Peyer's patch (tissue), 4 donors: Measurements from ENCODE around the gene APOL1.

Experiments
- POLR2A ChIP-seq, 2 donors: fragments of 450-650 bp; IDR thresholded peaks; one replicate each; pipeline ENCODE4 v1.5.1; 2017; ENCODE audit warnings: antibody characterized with exemption in 2 of 2, mild to moderate bottlenecking in 2 of 2, moderate library complexity in 2 of 2
- TF ChIP-seq, protein P1 (sequence below), 6 experiments: fragments of 450-650 bp in 4 of 6; fragments of 200-600 bp in 2 of 6; sonication (generic) in 1 of 6; IDR thresholded peaks; one replicate each; pipeline ENCODE4 v1.5.1; 2017 to 2019; ENCODE audit warnings: antibody characterized with exemption in 6 of 6, mild to moderate bottlenecking in 3 of 6, moderate library complexity in 1 of 6

DNA sequence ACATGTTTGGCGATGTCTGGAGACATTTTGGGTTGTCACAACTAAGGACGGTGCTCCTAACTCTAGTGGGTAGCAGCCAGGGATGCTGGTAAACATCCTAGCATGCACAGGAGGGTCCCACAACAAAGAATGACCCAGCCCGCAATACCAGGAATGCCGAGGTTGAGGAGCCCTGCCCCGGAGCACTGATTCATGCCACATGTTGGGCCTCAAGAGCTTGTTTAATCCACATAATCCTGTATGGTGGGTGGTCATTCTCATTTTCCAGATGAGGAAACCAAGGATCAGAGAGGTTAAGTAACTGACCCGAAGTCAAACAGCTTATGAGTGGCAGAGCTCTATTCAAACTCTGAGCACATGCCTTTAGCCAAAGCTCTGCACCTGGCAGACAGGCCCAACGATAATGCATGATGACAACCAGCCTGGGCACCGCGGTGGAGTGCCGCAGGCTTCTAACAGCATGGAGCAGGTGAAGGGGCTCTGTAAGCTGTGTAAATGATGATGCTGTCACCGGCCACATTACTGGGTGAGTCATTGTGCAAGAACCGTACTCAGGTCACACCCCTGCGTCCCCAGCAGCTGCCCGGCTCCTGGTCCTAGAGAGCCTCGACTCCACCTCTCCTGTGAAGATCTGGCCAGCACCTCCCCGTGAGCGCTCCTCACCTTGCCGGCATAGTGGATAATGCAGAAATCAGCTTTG, 58.6 kb downstream of the APOL1 start:
- TF ChIP-seq, protein P1, sequence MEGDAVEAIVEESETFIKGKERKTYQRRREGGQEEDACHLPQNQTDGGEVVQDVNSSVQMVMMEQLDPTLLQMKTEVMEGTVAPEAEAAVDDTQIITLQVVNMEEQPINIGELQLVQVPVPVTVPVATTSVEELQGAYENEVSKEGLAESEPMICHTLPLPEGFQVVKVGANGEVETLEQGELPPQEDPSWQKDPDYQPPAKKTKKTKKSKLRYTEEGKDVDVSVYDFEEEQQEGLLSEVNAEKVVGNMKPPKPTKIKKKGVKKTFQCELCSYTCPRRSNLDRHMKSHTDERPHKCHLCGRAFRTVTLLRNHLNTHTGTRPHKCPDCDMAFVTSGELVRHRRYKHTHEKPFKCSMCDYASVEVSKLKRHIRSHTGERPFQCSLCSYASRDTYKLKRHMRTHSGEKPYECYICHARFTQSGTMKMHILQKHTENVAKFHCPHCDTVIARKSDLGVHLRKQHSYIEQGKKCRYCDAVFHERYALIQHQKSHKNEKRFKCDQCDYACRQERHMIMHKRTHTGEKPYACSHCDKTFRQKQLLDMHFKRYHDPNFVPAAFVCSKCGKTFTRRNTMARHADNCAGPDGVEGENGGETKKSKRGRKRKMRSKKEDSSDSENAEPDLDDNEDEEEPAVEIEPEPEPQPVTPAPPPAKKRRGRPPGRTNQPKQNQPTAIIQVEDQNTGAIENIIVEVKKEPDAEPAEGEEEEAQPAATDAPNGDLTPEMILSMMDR (IDR thresholded peaks at IDR 0.05): no peak
- no peak for TF ChIP-seq POLR2A (IDR thresholded peaks at IDR 0.05)
